ENCODE measurements around the gene SPATA18.

SPATA18 gene

DNA sequence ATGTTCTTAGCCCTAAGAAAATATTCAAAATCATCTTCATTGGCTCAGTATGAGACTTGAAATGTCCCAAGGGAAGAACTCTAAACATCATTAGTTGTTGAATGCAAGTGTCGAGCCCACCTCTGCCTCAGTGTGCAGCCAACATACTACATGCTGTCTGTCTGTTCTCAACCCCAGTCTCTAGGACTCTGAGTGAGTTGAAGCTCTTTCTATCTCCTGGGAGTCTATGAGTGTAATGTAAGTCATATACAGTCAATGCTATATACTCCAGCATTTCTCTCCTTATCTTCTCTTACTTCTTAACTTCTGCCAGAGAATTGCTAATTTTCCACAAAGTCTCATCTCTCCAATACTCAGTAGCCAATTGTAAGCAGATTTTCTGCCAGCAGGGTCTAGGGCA, 61.3 kb downstream of the SPATA18 start:
- TF ChIP-seq CEBPB (IDR thresholded peaks at IDR 0.05) (no peak), TAF1 (IDR thresholded peaks at IDR 0.05; ENCODE audit: low read depth) (no peak), YY1 (IDR thresholded peaks at IDR 0.05; ENCODE audit: low read depth) (no peak), EGR1 (IDR thresholded peaks at IDR 0.05) (no peak), CREB1 (IDR thresholded peaks at IDR 0.05; ENCODE audit: low read depth) (no peak), NFIC (IDR thresholded peaks at IDR 0.05) (no peak), RAD21 (IDR thresholded peaks at IDR 0.05; ENCODE audit: low read depth) (no peak), ZBTB7A (IDR thresholded peaks at IDR 0.05; ENCODE audit: low read depth) (no peak)
- TF ChIP-seq, protein P1, sequence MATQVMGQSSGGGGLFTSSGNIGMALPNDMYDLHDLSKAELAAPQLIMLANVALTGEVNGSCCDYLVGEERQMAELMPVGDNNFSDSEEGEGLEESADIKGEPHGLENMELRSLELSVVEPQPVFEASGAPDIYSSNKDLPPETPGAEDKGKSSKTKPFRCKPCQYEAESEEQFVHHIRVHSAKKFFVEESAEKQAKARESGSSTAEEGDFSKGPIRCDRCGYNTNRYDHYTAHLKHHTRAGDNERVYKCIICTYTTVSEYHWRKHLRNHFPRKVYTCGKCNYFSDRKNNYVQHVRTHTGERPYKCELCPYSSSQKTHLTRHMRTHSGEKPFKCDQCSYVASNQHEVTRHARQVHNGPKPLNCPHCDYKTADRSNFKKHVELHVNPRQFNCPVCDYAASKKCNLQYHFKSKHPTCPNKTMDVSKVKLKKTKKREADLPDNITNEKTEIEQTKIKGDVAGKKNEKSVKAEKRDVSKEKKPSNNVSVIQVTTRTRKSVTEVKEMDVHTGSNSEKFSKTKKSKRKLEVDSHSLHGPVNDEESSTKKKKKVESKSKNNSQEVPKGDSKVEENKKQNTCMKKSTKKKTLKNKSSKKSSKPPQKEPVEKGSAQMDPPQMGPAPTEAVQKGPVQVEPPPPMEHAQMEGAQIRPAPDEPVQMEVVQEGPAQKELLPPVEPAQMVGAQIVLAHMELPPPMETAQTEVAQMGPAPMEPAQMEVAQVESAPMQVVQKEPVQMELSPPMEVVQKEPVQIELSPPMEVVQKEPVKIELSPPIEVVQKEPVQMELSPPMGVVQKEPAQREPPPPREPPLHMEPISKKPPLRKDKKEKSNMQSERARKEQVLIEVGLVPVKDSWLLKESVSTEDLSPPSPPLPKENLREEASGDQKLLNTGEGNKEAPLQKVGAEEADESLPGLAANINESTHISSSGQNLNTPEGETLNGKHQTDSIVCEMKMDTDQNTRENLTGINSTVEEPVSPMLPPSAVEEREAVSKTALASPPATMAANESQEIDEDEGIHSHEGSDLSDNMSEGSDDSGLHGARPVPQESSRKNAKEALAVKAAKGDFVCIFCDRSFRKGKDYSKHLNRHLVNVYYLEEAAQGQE (IDR thresholded peaks at IDR 0.05; ENCODE audit: low read depth): no peak

DNA sequence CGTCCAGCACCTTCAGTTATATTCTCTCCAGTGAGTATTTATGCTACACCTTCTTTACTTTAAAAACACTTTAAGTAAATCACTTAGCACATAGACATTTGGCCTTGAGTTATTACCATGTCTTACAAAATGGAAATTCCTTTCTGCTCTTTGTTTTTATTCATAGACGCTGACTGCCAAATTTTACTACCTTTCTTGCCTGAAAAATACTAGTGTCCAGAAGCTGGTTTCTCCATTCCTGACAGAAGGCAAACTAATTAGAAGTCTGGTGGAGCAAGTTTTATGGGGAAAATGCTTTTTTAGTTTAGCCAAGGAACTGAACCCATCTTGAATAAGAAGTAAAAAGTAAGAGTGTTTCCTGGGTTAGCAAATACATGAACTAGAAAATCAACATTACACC, 65.5 kb downstream of the SPATA18 start:
- TF ChIP-seq TCF12 (IDR thresholded peaks at IDR 0.05; ENCODE audit: low read depth): no peak
- no peak for TF ChIP-seq CREB1 (IDR thresholded peaks at IDR 0.05; ENCODE audit: low read depth)
- TF ChIP-seq TEAD4 (IDR thresholded peaks at IDR 0.05): no peak
- TF ChIP-seq, protein P2, sequence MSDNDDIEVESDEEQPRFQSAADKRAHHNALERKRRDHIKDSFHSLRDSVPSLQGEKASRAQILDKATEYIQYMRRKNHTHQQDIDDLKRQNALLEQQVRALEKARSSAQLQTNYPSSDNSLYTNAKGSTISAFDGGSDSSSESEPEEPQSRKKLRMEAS (IDR thresholded peaks at IDR 0.05): no peak
- TF ChIP-seq, protein P3, sequence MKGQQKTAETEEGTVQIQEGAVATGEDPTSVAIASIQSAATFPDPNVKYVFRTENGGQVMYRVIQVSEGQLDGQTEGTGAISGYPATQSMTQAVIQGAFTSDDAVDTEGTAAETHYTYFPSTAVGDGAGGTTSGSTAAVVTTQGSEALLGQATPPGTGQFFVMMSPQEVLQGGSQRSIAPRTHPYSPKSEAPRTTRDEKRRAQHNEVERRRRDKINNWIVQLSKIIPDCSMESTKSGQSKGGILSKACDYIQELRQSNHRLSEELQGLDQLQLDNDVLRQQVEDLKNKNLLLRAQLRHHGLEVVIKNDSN (IDR thresholded peaks at IDR 0.05): no peak
- TF ChIP-seq YY1 (IDR thresholded peaks at IDR 0.05; ENCODE audit: low read depth): no peak
- no peak for TF ChIP-seq TAF1 (IDR thresholded peaks at IDR 0.05; ENCODE audit: low read depth)
- TF ChIP-seq FOXM1 (IDR thresholded peaks at IDR 0.05; ENCODE audit: borderline replicate concordance, low read depth): no peak
- no peak for TF ChIP-seq EP300 (IDR thresholded peaks at IDR 0.05; ENCODE audit: borderline replicate concordance)
- TF ChIP-seq, protein P1 (IDR thresholded peaks at IDR 0.05; ENCODE audit: low read depth): no peak
- TF ChIP-seq RAD21 (IDR thresholded peaks at IDR 0.05; ENCODE audit: low read depth): no peak
- no peak for TF ChIP-seq ZBTB7A (IDR thresholded peaks at IDR 0.05; ENCODE audit: low read depth)
- TF ChIP-seq EGR1 (IDR thresholded peaks at IDR 0.05): no peak
- TF ChIP-seq CEBPB (IDR thresholded peaks at IDR 0.05): no peak
- TF ChIP-seq NFIC (IDR thresholded peaks at IDR 0.05): no peak

DNA sequence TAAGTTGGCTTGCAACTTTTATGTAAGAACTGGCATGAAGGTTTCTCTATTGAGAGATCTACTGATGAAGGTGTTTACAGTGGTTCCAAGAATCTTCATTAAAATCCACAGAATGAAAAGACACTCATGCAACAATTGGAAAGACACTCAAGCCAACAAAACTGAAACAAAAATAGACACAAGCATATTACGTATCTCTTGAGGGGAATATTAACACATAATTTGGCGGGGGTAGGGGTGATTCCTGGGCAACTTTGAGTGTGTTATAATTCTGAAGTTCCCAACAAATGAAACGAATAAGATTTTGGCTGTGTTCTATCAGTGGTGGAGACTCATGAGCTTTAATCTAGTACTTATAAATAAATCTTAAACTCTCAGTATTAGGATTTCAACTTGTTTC, 75.1 kb downstream of the SPATA18 start:
- TF ChIP-seq TEAD4 (IDR thresholded peaks at IDR 0.05) (no peak), EGR1 (IDR thresholded peaks at IDR 0.05) (no peak), TCF12 (IDR thresholded peaks at IDR 0.05; ENCODE audit: low read depth) (no peak), TAF1 (IDR thresholded peaks at IDR 0.05; ENCODE audit: low read depth) (no peak), ZBTB7A (IDR thresholded peaks at IDR 0.05; ENCODE audit: low read depth) (no peak), EP300 (IDR thresholded peaks at IDR 0.05; ENCODE audit: borderline replicate concordance) (no peak), FOXM1 (IDR thresholded peaks at IDR 0.05; ENCODE audit: borderline replicate concordance, low read depth) (no peak), NFIC (IDR thresholded peaks at IDR 0.05) (no peak), YY1 (IDR thresholded peaks at IDR 0.05; ENCODE audit: low read depth) (no peak), RAD21 (IDR thresholded peaks at IDR 0.05; ENCODE audit: low read depth) (no peak), CREB1 (IDR thresholded peaks at IDR 0.05; ENCODE audit: low read depth) (no peak), CEBPB (IDR thresholded peaks at IDR 0.05) (no peak)
- TF ChIP-seq, protein P3 (IDR thresholded peaks at IDR 0.05): no peak
- TF ChIP-seq, protein P2 (IDR thresholded peaks at IDR 0.05): no peak
- TF ChIP-seq, protein P1 (IDR thresholded peaks at IDR 0.05; ENCODE audit: low read depth): no peak

DNA sequence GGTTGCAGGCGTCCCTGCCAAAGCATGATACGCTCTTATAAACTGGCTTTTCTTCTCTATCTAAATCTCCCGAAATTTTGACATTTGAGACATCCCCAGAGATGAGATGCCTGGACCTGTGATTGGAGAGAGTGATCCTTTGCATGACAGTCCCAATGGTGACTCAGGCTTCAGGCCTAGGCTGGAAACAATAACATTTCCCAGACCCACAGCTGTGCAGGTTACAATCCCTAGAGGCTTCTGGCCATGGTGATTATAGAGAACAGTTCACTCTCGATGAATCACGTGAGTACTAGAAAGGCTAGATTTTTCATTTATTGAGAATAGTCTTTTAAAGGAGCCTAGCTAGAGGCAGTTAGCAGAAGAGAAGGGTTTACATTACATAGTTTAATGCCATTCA, 75.9 kb downstream of the SPATA18 start:
- TF ChIP-seq TEAD4 (IDR thresholded peaks at IDR 0.05): no peak

DNA sequence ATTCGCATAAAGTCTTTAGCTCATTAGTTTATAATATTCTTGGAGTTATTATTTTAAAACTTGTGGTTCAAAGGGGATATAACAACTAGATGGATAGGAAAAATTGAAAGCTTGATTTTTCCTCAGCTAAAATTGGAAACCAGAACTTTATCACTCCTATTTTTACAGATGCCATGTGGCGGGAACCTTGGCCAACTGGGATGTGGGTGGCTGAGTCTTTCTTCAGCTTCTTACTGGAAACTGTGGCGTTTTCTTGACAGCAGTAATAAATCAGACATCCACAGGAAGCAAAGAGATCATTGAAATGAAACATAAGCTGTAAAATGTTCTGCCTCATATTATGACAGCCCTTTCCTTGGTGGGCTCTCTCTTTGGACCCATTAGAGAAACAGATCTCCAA, 84.1 kb downstream of the SPATA18 start:
- no peak for TF ChIP-seq YY1 (IDR thresholded peaks at IDR 0.05; ENCODE audit: low read depth)
- no peak for TF ChIP-seq TCF12 (IDR thresholded peaks at IDR 0.05; ENCODE audit: low read depth)
